SH-SY5Y (cell line): Measurements from ENCODE around the gene CGN.

Experiments
- GATA2 ChIP-seq: IDR thresholded peaks from 2 replicates; pipeline ENCODE4 v1.6.1; 2011; ENCODE audit warnings: mild to moderate bottlenecking, low read depth, low read length
- GATA3 ChIP-seq: IDR thresholded peaks from 2 replicates; pipeline ENCODE4 v1.6.1; 2011; ENCODE audit warnings: low read depth, mild to moderate bottlenecking, low read length, moderate library complexity

GRCh38 chr1:151533870-151534269 is 22.7 kb downstream of the CGN start:
- TF ChIP-seq GATA2: no peak
- TF ChIP-seq GATA3: no peak
